Measurements from ENCODE around the gene CDC42EP1. TPM values are rescaled to one million over a fixed set of nuclear protein-coding genes. Genes with fewer than 3 reads are reported as not detected.
"Not testable (repeated sequence)": the region's sequence is repeated elsewhere in the genome, so short reads cannot be mapped to it uniquely, and the experiment has no call there.

The CDC42EP1 gene
- total RNA-seq, 1 donor from 2014 or later: 16.4 TPM

GRCh38 chr22:37534445-37534844 lies 25.8 kb upstream of the CDC42EP1 start:
- no peak for DNase-seq (ENCODE audit: low spot score)

- DNase-seq (ENCODE audit: low spot score): no peak
Measured at GRCh38 chr22:37535159-37535558, 25.1 kb upstream of the CDC42EP1 start.

GRCh38 chr22:37538590-37539357 lies 21.5 kb upstream of the CDC42EP1 start:
- peak; percentile 97 for DNase-seq (ENCODE audit: low spot score)

- not testable (repeated sequence) for DNase-seq (ENCODE audit: low spot score)
Measured at GRCh38 chr22:37539790-37540189, 20.5 kb upstream of the CDC42EP1 start.

GRCh38 chr22:37542416-37542815 lies 17.9 kb upstream of the CDC42EP1 start:
- not testable (repeated sequence) for DNase-seq (ENCODE audit: low spot score)

GRCh38 chr22:37542959-37543358 lies 17.3 kb upstream of the CDC42EP1 start:
- no peak for DNase-seq (ENCODE audit: low spot score)

GRCh38 chr22:37544955-37545702 lies 15.2 kb upstream of the CDC42EP1 start:
- peak; percentile 68 for DNase-seq (ENCODE audit: low spot score)

- peak; percentile 99 for DNase-seq (ENCODE audit: low spot score)
Measured at GRCh38 chr22:37545703-37546436, 14.4 kb upstream of the CDC42EP1 start.

- peak; percentile 75 for DNase-seq (ENCODE audit: low spot score)
Measured at GRCh38 chr22:37546437-37547250, 13.6 kb upstream of the CDC42EP1 start.

GRCh38 chr22:37547251-37547741 lies 13.0 kb upstream of the CDC42EP1 start:
- peak; percentile 66 for DNase-seq (ENCODE audit: low spot score)

- DNase-seq (ENCODE audit: low spot score): peak; percentile 72
Measured at GRCh38 chr22:37549704-37550059, 10.6 kb upstream of the CDC42EP1 start.

GRCh38 chr22:37550921-37551320 lies 9.4 kb upstream of the CDC42EP1 start:
- not testable (repeated sequence) for DNase-seq (ENCODE audit: low spot score)

- no peak for DNase-seq (ENCODE audit: low spot score)
Measured at GRCh38 chr22:37551981-37552380, 8.3 kb upstream of the CDC42EP1 start.

- DNase-seq (ENCODE audit: low spot score): peak; percentile 92
Measured at GRCh38 chr22:37552524-37553163, 7.6 kb upstream of the CDC42EP1 start.

- no peak for DNase-seq (ENCODE audit: low spot score)
Measured at GRCh38 chr22:37553725-37554124, 6.6 kb upstream of the CDC42EP1 start.

- DNase-seq (ENCODE audit: low spot score): no peak
Measured at GRCh38 chr22:37555029-37555428, 5.3 kb upstream of the CDC42EP1 start.

- no peak for DNase-seq (ENCODE audit: low spot score)
Measured at GRCh38 chr22:37556710-37557109, 3.6 kb upstream of the CDC42EP1 start.

- no peak for DNase-seq (ENCODE audit: low spot score)
Measured at GRCh38 chr22:37557321-37558001, 2.8 kb upstream of the CDC42EP1 start.

GRCh38 chr22:37558815-37559214 lies 1.5 kb upstream of the CDC42EP1 start:
- no peak for DNase-seq (ENCODE audit: low spot score)

GRCh38 chr22:37559521-37559900 lies 769 bp upstream of the CDC42EP1 start:
- no peak for DNase-seq (ENCODE audit: low spot score)
